Nephron (organoid): ENCODE measurements around the gene THBS3.

ENCODE experiments used
- H3K27ac Mint-ChIP-seq, 3 experiments: 2 replicates each; pipeline ENCODE4 v1.8.0; 2020; ENCODE audit warnings: mixed read lengths in 3 of 3, mild to moderate bottlenecking in 2 of 3, moderate library complexity in 1 of 3
- H3K27me3 Mint-ChIP-seq: 2 replicates; pipeline ENCODE4 v1.8.0; 2021; ENCODE audit warnings: low read depth, mild to moderate bottlenecking, moderate library complexity, mixed read lengths
- H3K36me3 Mint-ChIP-seq: 2 replicates; pipeline ENCODE4 v1.8.0; 2020; ENCODE audit warnings: low read depth, mixed read lengths
- H3K4me1 Mint-ChIP-seq: 2 replicates; pipeline ENCODE4 v1.8.0; 2020; ENCODE audit warnings: mixed read lengths
- H3K4me3 Mint-ChIP-seq, 3 experiments: 2 replicates each; pipeline ENCODE4 v1.8.0; 2020; ENCODE audit warnings: mild to moderate bottlenecking in 3 of 3, mixed read lengths in 3 of 3, moderate library complexity in 2 of 3
- H3K9me3 Mint-ChIP-seq: 2 replicates; pipeline ENCODE4 v1.8.0; 2020; ENCODE audit warnings: mixed read lengths
- TF ChIP-seq, protein P1 (sequence below), 3 experiments: fragments of 200-600 bp; sonication (generic); IDR thresholded peaks; one replicate each; pipeline ENCODE4 v1.5.0; 2021; ENCODE audit warnings: antibody characterized with exemption in 3 of 3; ENCODE audit not compliant: unreplicated experiment in 3 of 3

The THBS3 gene

DNA sequence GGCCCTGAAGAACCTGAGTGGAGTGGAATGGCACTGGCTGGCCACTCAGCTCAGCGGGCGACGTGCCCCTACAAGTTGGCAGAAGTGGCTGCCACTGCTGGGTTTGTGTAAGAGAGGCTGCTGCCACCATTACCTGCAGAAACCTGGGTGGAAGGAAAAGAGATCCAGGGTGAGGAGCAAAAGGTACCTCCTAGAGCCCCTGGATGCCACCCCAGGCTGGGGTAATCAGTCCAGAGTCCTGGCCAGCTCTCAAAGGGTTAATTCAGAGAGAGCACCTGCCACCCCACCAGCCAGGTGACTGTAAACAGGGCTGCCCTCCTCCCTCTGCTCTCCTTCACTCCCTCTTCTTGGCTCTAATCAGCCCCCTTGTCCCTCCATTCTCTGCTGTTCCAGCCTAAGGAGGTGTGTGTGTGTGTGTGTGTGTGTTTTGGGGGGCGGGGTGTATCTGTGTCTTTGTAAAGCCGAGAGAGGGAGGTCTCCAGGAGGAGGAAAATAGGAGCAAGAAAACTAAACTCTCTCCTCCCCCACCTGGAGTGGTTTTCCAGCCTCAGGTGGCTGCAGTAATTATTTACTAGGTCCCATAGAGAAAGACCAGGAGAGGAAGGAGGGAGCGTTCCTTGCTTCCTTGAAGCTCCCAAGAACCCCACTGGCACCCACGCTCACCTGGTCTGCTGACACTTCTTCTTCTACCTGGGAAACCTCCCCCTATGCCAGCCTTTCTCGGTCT lies 21.5 kb downstream of the THBS3 start:
- peaks cover 5% of the 10 kb centered on the region for H3K4me1 Mint-ChIP-seq
- peak overlapping the region; percentile 90 to 96 (median 95) for H3K27ac Mint-ChIP-seq
- TF ChIP-seq, protein P1, sequence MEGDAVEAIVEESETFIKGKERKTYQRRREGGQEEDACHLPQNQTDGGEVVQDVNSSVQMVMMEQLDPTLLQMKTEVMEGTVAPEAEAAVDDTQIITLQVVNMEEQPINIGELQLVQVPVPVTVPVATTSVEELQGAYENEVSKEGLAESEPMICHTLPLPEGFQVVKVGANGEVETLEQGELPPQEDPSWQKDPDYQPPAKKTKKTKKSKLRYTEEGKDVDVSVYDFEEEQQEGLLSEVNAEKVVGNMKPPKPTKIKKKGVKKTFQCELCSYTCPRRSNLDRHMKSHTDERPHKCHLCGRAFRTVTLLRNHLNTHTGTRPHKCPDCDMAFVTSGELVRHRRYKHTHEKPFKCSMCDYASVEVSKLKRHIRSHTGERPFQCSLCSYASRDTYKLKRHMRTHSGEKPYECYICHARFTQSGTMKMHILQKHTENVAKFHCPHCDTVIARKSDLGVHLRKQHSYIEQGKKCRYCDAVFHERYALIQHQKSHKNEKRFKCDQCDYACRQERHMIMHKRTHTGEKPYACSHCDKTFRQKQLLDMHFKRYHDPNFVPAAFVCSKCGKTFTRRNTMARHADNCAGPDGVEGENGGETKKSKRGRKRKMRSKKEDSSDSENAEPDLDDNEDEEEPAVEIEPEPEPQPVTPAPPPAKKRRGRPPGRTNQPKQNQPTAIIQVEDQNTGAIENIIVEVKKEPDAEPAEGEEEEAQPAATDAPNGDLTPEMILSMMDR (IDR thresholded peaks at IDR 0.05; ENCODE audit: unreplicated experiment in 3 of 3), result no peak
- H3K36me3 Mint-ChIP-seq, result peaks cover 7% of the 10 kb centered on the region
- peaks cover 3% of the 10 kb centered on the region for H3K9me3 Mint-ChIP-seq
- peak overlapping the region in 2 of 3 experiments; percentile 11 to 22 for H3K4me3 Mint-ChIP-seq
- peaks cover 6% of the 10 kb centered on the region for H3K27me3 Mint-ChIP-seq

DNA sequence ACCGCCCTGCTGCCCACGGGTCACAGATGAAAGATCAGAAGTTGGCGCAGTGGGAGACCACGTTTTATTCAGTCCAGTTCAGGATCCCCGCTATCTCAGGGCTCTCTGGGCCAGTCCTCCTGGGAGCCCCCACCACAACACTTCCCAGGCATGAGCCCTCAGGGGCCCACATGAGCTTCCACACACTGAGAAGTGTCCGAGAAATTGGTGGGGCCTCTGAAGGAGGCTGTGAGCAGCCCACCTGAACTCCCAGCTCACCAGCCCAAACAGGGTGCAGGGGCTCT lies 22.0 kb downstream of the THBS3 start:
- TF ChIP-seq, protein P1 (IDR thresholded peaks at IDR 0.05; ENCODE audit: unreplicated experiment in 3 of 3), result no peak
- Mint-ChIP-seq H3K27ac (peak overlapping the region; percentile 67 to 95 (median 90)), H3K27me3 (peaks cover 6% of the 10 kb centered on the region), H3K36me3 (peaks cover 7% of the 10 kb centered on the region), H3K4me1 (peaks cover 5% of the 10 kb centered on the region), H3K9me3 (peaks cover 3% of the 10 kb centered on the region), H3K4me3 (no peak overlapping the region)

DNA sequence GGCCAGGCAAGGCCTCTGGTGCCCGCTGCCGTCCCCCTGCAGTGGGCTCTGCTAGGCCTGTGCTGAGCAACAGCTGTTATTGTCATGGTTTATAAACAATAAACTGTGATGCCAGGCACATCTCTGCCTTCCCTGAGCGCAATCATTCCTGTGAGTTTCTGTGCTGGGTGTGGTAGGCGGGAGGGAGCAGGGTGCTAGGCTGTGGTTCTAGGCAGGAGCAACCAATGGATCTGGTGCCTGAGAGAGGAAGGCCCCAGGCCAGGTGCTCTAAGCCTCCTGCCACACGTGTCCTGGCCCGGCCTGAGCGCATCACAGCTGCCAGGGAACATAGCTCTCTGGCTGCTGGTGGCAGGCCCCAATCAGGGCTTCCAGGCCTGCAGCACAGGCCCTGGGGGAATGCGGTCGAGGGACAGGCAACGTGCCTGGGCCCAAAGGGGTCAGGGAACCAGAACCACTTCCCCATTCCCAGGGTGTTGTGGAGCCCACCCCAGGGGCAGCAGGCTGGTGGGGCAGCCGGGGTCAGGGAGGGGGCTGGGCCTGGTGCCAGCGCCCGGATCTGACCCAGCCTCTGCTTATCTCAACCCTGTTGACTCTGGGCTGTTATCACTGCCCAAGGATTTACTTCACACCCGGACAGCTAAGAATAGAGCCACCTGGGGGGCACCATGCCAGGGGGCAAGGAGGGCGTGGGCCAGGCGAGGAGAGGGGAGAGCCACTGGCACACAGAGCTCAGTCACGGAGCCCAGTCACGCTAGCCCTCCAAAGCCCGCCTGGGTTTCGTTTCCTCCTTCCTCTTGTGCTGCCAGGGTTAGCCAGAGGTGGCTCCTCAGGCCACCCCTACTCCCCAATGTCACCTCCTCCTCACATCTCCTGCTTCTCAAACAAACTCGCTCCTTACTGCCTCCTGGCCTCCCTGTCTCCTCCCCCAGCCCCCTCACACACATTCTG lies 22.6 kb downstream of the THBS3 start:
- Mint-ChIP-seq H3K27me3 (peaks cover 6% of the 10 kb centered on the region), H3K4me1 (peaks cover 5% of the 10 kb centered on the region), H3K4me3 (no peak overlapping the region), H3K36me3 (peaks cover 7% of the 10 kb centered on the region), H3K9me3 (peaks cover 3% of the 10 kb centered on the region), H3K27ac (peak overlapping the region; percentile 67 to 95 (median 90))
- TF ChIP-seq, protein P1 (IDR thresholded peaks at IDR 0.05; ENCODE audit: unreplicated experiment in 3 of 3), result no peak

DNA sequence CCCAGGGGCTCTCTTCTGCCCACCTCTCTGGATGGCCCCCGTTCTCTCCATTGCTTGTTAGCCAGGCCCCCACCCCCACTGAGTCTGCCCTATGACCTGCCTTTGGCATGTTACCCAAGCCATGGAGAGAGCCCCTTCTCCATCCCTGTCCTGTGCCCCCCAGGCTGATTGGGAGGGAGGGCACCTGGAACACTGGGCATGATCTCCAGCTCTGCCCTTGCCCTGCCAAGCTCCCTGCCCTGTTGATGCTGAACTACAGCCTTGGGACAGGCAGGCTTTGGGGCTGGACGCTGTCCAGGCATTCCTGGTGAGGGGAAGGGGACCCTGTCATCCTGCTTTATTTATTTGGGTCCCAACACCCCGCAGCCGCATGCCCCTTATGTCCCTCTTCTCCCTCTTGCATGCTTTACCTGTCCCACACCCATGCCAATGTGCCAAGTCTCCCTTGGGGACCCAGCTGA lies 23.3 kb downstream of the THBS3 start:
- Mint-ChIP-seq H3K9me3 (peaks cover 3% of the 10 kb centered on the region), H3K27me3 (peaks cover 6% of the 10 kb centered on the region), H3K27ac (no peak overlapping the region), H3K4me3 (no peak overlapping the region), H3K4me1 (peaks cover 5% of the 10 kb centered on the region), H3K36me3 (peaks cover 7% of the 10 kb centered on the region)
- TF ChIP-seq, protein P1 (IDR thresholded peaks at IDR 0.05; ENCODE audit: unreplicated experiment in 3 of 3), result no peak

DNA sequence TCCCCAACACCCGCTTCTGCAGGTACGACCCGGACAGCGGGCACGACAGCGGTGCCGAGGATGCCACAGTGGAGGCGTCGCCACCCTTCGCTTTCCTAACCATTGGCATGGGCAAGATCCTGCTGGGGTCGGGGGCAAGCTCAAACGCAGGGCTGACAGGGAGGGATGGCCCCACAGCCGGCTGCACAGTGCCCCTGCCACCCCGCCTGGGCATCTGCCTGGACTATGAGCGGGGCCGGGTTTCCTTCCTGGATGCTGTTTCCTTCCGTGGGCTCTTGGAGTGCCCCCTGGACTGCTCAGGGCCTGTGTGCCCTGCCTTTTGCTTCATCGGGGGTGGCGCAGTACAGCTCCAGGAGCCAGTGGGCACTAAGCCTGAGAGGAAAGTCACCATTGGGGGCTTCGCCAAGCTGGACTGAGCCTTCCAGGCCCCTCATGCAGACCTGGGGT lies 23.9 kb downstream of the THBS3 start:
- peaks cover 6% of the 10 kb centered on the region for H3K27me3 Mint-ChIP-seq
- TF ChIP-seq, protein P1 (IDR thresholded peaks at IDR 0.05; ENCODE audit: unreplicated experiment in 3 of 3), result no peak
- no peak overlapping the region for H3K4me3 Mint-ChIP-seq
- H3K36me3 Mint-ChIP-seq, result peaks cover 7% of the 10 kb centered on the region
- H3K4me1 Mint-ChIP-seq, result peaks cover 5% of the 10 kb centered on the region
- no peak overlapping the region for H3K27ac Mint-ChIP-seq
- peaks cover 3% of the 10 kb centered on the region for H3K9me3 Mint-ChIP-seq
